Measurements from ENCODE around the gene LCE3C.

- TF ChIP-seq POLR2AphosphoS5 (IDR thresholded peaks at IDR 0.05; ENCODE audit: borderline replicate concordance, low read depth, low read length) (no peak), EZH2 (IDR thresholded peaks at IDR 0.05) (no peak)
These were observed 17.4 kb upstream of the LCE3C start for GRCh38 chr1:152582647-152583046.

All from SK-N-MC (cell line).